ENCODE data around the gene KLK6. TPM values are rescaled to one million over a fixed set of nuclear protein-coding genes. Genes with fewer than 3 reads are reported as not detected.
A peak's percentile ranks its signal among the peaks of the same experiment; 100 is the strongest.

Gene KLK6
- total RNA-seq, 1 donor from 2014 or later: not detected

DNA sequence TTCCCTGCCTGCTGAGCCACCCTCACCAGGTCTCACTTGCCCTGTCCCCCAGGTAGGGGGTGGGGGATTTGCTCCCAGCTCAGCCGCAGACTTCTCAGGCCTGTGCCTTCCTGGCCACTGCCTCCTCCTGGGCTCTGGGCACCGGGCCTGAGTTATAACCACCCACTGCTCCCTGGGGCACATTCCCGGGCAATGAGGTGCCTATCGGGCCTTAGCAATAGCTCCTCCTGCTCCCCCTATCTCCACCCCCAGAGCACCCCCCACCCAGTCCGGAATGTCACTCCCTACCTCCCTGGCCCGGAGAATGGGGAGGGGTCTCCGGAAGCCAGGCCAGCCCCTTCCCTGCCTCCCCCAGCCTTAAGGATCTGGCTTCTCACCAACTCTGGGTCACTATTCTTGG lies 16.5 kb downstream of the KLK6 start, which contains the start of gene KLK5:
KLK5 (minus strand) TSS at position 129 of the 400 bp plus-strand sequence. CDS start 381 bp downstream, outside the sequence.
- DNase-seq: no peak

DNA sequence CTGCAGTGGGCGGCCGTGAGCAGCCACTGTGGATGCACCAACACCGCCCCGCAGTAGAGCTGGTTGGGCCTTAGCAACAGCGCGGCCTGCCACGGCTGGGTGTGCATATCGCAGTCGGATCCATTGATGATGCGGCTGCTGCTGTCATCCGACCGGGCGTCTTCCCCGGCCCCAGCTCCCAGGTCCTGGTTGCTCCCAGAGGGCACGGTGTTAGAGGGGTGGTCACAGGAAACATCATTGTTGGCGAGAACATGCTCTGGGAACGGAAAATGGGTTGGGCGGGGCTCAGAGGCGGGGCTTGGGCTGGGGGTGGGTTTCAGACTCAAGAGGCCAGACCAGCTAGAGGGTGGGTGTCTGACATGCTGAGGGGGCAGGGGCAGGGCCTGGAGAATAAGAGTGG lies 19.5 kb downstream of the KLK6 start:
- DNase-seq: no peak

DNA sequence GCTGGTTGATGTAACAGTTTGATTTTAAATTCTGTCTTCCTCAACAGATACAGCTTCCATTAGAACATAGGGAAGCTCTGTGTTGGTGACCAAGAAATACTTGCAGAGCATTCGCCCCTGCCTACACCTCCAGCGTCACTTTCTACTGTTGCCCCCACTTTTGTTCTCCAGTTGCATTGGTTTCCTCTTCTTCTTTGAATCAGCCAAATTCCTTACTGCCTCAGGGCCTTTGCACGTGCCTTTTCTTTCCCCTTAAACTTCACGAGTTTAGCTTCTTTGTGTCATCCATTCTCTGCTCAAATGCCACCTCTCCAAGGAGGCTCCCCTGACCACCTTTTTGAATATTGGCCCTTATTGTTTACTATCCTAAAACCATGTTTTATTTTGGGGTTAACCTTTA lies 22.3 kb downstream of the KLK6 start:
- DNase-seq: no peak

DNA sequence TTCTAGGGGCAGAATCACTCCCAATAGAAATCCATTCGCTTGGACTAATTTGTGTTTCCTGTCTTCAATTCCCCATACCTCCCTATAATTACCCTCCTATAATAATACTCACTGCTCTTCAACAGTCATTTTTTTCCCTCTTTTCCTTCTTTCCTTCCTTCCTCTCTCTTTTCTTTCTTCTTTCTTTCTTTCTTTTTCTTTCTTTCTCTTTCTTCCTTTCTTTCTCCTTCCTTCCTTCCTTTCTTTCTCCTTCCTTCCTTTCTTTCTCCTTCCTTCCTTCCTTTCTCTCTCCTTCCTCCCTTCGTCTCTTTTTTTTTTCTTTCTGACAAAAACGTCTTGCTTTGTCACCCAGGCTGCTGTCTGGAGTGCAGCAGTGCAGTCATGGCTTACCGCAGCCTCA lies 24.6 kb downstream of the KLK6 start:
- no peak for DNase-seq

DNA sequence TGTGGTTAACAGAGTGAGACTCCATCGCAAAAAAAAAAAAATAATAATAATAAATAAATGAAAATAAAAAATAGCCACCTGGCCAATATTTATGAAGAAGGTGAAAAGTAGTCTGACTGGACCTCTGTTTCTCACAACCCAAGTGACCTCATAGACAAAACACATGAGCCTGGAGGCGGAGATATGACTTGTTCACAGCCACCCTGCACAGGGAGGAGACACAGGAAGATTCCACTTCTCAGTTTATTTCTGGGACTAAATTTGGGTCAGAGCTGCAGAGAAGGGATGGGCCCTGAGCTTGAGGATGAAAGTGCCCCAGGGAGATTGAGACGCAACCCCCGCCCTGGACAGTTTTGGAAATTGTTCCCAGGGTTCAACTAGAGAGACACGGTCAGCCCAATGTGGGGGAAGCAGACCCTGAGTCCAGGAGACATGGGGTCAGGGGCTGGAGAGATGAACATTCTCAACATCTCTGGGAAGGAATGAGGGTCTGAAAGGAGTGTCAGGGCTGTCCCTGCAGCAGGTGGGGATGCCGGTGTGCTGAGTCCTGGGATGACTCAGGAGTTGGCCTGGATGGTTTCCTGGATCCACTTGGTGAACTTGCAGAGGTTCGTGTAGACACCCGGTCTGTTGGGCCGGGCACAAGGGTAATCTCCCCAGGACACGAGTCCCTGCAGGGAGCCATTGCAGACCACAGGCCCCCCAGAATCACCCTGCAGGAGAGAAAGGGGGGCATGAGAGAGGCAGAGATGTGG lies 26.1 kb downstream of the KLK6 start:
- no peak for DNase-seq

DNA sequence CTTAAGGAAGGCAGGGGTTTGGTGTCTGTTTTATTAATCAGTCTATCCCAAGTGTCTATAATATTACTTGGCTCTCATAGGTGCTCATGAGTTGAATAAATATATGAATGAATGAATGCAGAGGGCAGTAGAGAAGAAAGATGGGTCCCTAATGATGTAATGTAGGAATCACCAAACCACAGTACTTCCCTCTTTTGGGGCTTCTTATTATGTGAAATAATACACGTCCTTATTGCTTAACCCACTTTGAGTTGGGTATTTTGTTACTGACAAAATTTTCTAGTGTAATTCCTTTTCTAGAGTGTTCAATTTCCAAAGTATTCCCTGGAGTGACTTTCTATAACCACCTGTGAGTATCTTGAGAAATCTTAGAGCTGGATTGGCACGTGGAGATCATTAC lies 29.8 kb downstream of the KLK6 start:
- DNase-seq: no peak

DNA sequence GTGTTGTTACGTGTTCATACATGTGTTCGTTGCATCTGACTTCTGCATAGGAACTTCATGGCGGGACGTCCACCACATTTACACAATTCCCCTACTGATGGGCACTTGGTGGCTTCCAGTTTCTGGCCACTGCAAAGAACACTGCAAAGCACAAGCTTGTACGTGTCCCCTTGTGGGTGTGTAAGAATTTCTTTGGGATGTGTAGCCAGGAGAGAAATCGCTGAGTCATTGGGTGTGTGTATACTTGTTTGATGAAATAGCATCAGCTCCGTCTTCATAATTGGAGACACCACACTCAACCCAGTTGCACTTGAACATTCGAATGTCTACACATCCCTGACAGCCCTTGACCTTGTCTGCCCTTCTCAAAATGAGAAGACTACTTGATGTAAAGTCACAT lies 35.8 kb downstream of the KLK6 start:
- DNase-seq: no peak

DNA sequence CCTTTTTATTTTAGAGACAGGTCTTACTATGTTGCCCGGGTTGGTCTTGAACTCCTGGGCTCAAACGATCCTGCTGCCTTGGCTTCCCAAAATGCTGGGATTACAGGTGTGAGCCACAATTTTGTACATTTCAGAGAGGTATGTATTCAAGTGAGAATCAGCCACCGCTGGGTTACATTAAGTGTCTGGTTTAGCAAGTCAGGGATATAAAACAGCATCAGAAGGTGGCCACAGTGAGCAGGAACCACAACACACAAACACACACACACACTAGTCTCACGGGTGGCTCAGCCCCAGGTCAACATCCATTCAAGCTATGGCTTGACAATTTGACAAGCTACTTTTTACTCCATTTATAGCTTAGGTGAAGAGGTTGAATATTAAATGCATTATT lies 36.7 kb downstream of the KLK6 start:
- no peak for DNase-seq

DNA sequence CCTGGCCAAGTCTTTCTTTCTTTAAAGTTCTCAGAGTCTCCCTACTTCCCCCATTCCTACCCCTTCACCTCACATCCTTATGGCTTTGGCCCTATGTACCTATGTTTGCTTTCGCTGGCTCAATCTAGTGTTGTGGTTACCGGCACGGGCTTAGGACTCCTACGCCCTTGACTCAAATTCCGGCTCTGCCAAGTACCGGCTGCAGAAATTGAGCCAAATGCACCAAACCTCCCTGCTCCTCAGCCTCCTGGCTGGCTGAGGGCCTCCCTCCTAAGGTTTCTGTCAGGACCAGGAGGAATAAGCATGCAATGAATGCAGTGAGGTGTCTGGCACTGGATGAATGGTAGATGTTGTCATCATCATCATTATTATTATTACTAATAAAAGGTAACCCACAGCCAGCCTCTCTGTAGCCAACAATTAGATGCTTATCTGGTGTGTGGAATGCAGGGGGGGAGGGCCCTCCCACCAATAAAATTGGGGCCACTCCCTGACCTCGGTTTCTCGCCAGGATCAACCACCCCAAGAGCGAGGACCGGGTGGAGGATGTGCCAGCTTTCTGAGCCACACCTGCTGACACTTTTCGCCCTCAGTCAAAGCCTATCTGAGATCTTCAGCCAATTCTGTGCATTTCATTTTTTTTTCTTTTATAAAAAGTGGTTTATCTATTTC lies 37.2 kb downstream of the KLK6 start:
- no peak for DNase-seq

DNA sequence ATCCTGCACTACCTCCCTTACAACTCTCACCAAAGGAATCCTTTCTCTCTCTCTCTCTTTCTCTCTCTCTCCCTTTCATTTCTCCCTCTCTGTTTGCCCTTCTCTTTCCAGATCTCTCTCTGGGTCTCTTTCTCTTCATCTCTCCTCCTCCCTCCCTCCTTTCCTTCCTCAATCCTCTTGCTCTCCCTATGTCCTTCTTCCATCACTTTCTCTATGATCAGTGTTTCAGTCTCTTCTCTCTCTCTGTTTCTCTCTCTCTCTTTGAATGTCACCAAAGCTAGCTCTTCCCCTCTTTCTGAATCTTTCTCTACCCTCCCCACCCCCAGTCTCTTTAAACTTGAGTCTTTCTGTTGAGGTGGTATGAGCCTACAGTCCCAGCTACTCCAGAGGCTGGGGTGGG lies 38.4 kb downstream of the KLK6 start:
- DNase-seq: no peak

DNA sequence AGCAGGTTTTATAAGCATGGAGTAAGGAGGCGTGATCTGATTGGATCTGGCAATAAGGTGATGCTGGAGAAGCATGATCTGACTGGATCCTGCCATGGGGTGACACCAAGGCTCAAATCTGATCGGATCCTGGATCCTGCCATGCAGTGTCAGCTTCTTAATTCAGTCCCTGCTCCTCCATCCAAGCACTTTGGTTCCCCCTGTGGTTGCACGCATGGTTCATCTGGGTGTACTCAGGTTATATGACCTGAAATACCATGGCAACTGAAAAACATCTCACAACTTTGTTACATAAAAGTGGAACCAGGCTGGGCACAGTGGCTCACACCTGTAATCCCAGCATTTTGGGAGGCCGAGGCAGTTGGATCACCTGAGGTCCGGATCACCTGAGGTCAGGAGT lies 40.6 kb downstream of the KLK6 start:
- no peak for DNase-seq

DNA sequence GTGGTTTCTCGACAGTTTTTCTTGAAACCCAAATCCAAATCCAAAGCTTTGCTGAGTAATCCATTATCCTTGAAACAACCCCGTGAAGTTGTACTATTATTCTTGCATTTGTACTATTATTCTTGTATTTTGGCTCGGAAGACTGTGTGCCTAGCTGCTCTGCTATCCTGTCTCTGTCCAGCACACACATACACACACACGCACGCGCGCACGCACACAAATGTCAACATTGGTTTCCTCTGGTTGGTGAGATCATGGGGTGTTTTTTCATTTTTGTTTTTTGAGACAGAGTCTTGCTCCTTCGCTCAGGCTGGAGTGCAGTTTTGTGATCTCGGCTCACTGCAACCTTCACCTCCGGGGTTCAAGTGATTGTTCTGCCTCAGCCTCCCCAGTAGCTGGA lies 43.2 kb downstream of the KLK6 start:
- no peak for DNase-seq

DNA sequence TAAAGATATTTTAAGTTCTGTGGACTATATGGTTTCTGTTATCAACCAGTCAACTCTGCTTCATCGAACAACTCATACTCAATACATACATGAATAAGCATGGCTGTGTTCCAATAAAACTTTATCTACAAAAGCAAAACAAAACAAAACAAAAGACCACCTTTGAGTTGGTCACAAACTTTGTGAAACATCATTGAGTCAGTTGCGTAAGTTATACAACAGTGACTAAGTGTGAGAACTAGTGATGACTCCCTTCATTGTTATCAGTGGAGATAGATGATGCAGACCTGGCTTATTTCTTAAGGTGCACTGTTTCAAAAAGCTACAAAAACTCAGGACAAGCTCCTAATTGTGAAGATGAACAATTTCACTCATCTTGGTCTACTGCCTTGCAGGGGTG lies 43.7 kb downstream of the KLK6 start:
- DNase-seq: no peak

DNA sequence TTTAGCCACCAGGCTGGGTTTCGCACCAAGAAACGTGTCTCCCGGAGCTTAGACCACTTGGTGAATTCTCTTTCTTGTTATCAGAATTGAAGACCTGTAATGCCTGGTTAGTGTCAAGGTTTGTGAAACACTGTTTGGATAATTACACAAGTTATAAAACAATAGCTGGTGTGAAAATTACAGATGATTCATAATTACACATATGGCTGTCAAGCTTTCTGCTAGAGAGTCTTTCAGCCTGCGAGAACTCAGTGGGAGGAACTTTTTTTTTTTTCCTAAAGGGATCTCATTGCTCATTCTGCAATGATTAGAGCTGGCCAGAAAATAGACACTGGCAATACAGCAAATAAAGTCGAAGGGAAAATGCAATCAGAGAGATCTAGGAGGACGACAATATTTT lies 44.8 kb downstream of the KLK6 start:
- no peak for DNase-seq

DNA sequence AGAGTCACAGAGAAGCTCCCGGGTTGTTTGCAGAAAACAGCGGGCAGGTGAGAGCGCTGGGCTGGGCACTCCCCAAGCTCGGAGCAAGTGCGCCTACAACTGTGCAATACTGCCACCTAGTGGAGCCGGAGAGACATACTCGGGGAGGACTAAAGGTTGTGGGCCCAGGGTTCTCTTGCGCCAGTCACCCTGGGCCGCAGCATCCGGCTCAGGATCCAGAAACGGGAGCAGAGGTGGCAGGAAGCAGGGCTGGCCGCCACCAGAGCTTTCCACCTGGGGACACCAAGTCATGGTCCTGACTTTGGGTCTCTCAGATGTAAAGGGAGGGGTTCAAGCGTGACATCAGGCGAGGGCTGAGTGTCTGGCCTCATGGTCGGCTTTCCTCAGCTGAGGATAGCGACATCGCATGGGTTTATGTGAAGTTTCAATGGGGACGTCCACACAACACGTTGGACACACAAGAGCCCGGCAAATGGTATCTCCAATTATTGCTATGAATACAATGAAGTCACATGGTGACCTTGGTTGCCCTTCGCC lies 47.0 kb downstream of the KLK6 start:
- peak; percentile 92 for DNase-seq

DNA sequence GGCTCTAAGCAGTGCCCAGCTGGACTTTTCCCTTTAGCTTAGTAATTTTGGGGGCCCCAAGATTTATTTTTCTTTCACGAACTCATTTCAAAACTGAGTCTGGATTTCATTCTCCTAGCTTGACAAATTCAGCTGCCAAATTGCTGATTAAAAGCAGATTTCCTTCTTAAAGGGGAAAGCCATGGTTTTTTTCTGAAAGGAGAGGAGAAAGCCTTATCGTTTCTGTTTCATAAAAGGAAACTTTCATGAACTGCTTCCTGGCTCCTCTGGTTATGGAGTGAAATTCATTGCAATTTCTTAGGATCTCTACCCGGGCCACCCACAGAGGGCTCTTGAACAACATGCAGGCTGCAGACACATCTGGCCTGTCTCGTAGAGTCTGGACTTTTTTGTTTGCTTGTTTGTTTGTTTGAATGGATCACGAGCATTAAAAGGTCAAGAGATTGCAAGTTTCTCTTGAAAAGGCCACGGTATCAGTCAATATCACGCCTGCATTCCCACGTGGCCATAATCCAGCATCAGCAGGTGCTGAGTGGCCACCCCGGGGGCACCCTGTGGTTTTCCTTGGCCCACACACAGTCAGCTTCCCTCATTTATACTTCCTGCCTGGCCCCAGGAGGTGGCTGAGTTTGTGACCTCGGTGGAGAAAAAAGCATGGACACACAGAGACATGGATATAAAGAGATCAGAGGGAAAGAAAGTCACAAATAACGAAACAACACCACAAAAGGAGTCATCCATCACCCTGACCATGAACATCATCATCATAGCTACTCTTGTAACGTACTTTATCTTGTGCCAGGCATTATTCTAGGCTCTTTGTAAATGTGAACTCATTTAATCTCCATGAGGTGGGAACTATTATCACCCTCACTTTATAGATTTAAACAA lies 47.7 kb downstream of the KLK6 start:
- peak; percentile 74 for DNase-seq

DNA sequence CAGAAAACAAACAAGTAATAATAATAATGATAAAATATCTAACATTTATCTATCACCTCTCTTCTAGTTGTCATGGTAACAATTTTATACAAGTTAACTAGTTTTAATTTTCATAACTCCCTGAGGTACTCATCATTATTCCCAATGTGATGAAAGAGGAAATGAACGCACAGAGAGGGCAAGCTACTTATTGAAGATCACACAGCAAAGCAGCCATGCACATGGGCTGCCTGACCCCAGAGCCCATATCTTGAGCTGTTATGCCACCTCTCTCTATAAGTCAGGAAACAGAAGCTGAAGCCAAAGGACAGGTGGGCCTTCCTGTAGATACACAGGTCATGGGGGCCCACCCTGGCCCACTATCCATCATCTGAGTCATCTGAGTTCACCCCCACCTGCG lies 53.3 kb downstream of the KLK6 start:
- DNase-seq: no peak

DNA sequence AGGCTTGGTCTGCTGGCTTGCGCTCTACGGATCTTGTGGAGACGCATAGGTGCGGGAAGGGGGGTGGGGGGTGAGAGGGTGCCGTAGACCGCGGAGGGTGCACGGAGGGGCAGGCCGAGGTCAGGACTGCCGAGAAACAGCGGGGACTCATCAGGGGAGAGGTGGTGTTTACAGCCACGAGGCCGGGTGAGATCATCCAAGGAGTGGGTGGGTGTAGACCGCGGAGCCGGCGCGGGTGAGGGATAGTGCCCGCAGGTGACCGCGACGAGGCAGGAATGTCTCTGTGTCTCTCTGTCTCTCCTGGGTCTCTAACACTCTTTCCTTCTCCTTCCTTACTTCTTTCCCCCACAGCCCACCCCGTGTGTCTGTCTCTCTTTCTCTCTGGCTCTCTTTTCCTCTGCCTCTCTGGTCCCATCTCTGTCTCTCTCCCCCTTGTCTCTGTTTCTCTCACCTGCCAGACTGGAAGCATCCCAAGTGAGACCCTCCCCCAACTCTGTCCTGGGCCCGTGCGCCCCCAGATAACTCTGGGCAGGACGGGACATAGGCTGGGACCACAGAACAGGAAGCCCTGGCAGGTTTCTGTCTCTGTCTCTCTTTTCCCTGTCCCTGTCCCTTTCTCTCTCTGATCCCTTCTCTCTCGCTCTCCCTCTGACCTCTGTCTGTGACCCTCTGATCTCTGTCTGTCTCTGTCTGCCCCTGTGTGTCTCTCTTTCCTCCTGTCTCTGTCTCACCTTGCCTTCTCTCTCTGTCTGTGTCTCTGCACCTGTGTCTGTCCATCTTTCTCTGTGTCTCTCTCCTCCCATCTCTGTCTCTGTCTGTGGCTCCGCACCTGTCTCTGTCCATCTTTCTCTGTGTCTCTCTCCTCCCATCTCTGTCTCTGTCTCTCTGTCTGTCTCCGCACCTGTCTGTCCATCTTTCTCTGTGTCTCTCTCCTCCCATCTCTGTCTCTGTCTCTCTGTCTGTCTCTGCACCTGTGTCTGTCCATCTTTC lies 56.4 kb downstream of the KLK6 start:
- no peak for DNase-seq

DNA sequence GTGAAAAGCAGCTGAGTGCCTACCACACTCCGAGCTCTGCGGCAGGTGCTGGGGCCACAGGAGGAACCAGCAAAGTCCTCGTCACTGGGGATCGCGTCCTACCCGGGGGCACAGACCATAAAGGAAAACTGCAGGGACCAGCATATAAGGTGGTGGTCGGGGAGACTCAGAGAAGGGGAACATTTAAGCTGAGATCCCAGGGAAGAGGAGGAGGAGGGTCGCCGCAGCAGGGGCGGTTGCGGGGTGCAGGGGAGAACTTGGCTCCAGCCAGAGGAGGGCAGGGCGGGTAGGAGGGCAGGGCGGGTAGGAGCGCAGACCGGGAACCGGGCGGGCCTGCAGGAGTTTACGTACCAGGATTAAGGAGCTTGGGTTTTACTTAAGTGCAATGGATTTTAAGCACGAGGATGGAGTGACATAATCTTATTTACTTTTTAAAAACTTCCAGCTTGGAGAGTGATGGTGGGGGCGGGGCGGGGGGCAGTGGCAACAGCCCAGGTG lies 57.2 kb downstream of the KLK6 start:
- no peak for DNase-seq

DNA sequence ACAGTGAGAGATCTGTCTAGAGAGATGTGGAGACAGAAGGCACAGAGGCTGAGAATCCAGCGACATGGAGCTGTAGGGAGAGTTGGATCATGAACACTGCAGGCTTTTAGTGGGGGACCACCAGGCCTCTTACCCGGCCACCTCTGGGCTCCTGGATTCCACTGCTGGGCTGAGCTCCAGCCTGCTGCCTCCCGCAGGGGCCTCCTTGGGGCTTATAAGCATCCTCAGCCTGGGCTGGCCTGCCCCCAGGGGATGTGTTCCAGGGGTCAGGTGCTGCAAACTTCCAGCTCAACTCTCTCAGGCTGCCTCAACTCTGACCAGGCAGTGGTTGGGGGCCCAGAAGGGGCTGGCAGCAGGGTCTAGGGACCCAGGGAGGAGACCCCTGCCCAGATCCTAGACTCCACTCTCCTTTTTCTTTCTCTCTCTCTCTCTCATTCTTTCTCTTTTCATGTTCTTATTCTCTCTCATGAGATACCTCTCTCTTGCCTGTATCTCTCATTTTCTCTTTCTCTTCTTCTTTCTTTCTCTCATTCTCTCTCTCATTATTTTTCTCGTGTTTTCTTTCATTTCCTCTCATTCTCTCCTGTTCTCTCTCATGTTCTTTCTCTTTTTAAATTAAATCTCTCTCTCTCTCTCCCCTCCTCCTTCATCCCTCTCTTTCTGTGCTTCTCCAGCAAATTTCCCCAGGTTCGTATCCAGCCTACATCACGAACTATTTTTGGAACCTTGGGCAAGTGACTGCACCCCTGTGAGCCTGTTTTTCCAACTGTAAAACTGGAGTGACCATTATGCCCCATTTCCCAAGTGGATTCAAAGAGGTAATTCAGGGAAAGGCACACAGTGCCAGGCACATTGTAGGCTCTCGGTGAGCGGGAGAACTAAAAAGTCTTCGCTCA lies 57.9 kb downstream of the KLK6 start, which contains the start of gene KLK4:
KLK4 (minus strand) TSS at position 190 of the 896 bp plus-strand sequence. CDS start 657 bp downstream, outside the sequence.
- DNase-seq: no peak

Measured in tongue (tissue), 2 donors.